Measurements from ENCODE around the gene GRIN2C. TPM values are rescaled to one million over a fixed set of nuclear protein-coding genes. Genes with fewer than 3 reads are reported as not detected.

Gene GRIN2C
- total RNA-seq, 1 donor from 2014 or later = 0.12 TPM

- peaks cover 7% of the 10 kb centered on the region for H3K9me3 Mint-ChIP-seq (ENCODE audit: unreplicated experiment)
- DNase-seq = no peak
- TF ChIP-seq CTCF (IDR thresholded peaks at IDR 0.05; ENCODE audit: partially characterized antibody, unreplicated experiment) = no peak
- H3K27ac Mint-ChIP-seq (ENCODE audit: unreplicated experiment) = no peak overlapping the region
- H3K4me1 Mint-ChIP-seq (ENCODE audit: low read depth, unreplicated experiment) = no peaks in the 10 kb centered on the region
- H3K4me3 Mint-ChIP-seq (ENCODE audit: unreplicated experiment) = no peak overlapping the region
- H3K36me3 Mint-ChIP-seq (ENCODE audit: unreplicated experiment) = peaks cover 2% of the 10 kb centered on the region
- H3K27me3 Mint-ChIP-seq (ENCODE audit: unreplicated experiment) = peaks cover 32% of the 10 kb centered on the region
Observed at GRCh38 chr17:74856112-74856511, 3.6 kb downstream of the GRIN2C start.

- H3K36me3 Mint-ChIP-seq (ENCODE audit: unreplicated experiment) = peaks cover 6% of the 10 kb centered on the region
- H3K27me3 Mint-ChIP-seq (ENCODE audit: unreplicated experiment) = peaks cover 35% of the 10 kb centered on the region
- no peak overlapping the region for H3K27ac Mint-ChIP-seq (ENCODE audit: unreplicated experiment)
- DNase-seq = no peak
- H3K4me1 Mint-ChIP-seq (ENCODE audit: low read depth, unreplicated experiment) = peaks cover 2% of the 10 kb centered on the region
- H3K4me3 Mint-ChIP-seq (ENCODE audit: unreplicated experiment) = no peak overlapping the region
- no peak for TF ChIP-seq CTCF (IDR thresholded peaks at IDR 0.05; ENCODE audit: partially characterized antibody, unreplicated experiment)
- H3K9me3 Mint-ChIP-seq (ENCODE audit: unreplicated experiment) = peaks cover 12% of the 10 kb centered on the region
Observed at GRCh38 chr17:74855323-74855722, 4.4 kb downstream of the GRIN2C start.

DNA sequence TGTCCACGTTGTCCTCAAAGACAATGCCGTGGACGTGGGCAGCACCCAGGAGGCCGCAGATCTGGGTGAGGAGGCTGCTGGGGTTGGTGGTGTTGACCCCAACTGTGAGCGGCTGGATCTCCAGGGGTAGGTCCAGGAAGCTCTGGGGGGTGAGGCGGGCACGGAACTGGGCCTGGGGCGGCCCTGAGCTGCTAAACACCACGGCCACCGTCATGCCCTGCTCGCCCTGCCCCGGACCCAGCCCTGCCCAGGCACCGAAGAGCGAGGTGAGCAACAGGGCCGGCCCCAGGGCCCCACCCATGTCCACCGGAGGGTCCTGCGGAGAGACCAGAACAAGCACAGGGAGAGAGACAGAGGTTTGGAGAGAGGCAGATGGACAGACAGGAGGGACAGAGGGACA is 4.9 kb downstream of the GRIN2C start:
- peaks cover 12% of the 10 kb centered on the region for H3K9me3 Mint-ChIP-seq (ENCODE audit: unreplicated experiment)
- no peak for TF ChIP-seq CTCF (IDR thresholded peaks at IDR 0.05; ENCODE audit: partially characterized antibody, unreplicated experiment)

GRCh38 chr17:74853669-74854068 is 6.0 kb downstream of the GRIN2C start:
- H3K27me3 Mint-ChIP-seq (ENCODE audit: unreplicated experiment) = peaks cover 30% of the 10 kb centered on the region
- H3K4me1 Mint-ChIP-seq (ENCODE audit: low read depth, unreplicated experiment) = peaks cover 2% of the 10 kb centered on the region
- no peak for DNase-seq
- peak overlapping the region; percentile 67 for H3K4me3 Mint-ChIP-seq (ENCODE audit: unreplicated experiment)
- H3K36me3 Mint-ChIP-seq (ENCODE audit: unreplicated experiment) = peaks cover 6% of the 10 kb centered on the region
- H3K9me3 Mint-ChIP-seq (ENCODE audit: unreplicated experiment) = peaks cover 11% of the 10 kb centered on the region
- TF ChIP-seq CTCF (IDR thresholded peaks at IDR 0.05; ENCODE audit: partially characterized antibody, unreplicated experiment) = no peak
- H3K27ac Mint-ChIP-seq (ENCODE audit: unreplicated experiment) = no peak overlapping the region

More for the DNA sequence above, 4.9 kb downstream of the GRIN2C start:
- Mint-ChIP-seq H3K27me3 (ENCODE audit: unreplicated experiment) (peaks cover 35% of the 10 kb centered on the region), H3K27ac (ENCODE audit: unreplicated experiment) (no peak overlapping the region), H3K4me3 (ENCODE audit: unreplicated experiment) (no peak overlapping the region), H3K36me3 (ENCODE audit: unreplicated experiment) (peaks cover 6% of the 10 kb centered on the region), H3K4me1 (ENCODE audit: low read depth, unreplicated experiment) (peaks cover 2% of the 10 kb centered on the region)
- DNase-seq = no peak

DNA sequence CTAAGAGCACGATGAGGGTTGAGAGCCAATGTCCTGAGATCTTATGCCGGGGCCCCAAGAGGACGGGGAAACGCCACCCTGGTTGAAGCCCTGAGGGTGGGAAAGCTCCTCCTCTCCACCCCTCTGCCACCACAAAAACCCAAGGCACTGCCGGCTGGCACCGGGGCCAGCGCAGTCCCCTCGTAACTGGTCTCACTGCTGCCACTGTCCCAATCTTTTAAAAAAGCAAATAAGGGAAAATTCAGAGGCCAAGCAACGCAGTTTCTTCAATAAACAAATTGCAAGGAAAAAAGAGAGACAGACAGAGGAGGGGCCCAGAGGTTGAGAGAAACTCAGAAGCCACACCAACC is 6.7 kb downstream of the GRIN2C start:
- no peak for TF ChIP-seq CTCF (IDR thresholded peaks at IDR 0.05; ENCODE audit: partially characterized antibody, unreplicated experiment)
- H3K4me1 Mint-ChIP-seq (ENCODE audit: low read depth, unreplicated experiment) = peaks cover 2% of the 10 kb centered on the region
- no peak for DNase-seq
- H3K27me3 Mint-ChIP-seq (ENCODE audit: unreplicated experiment) = peaks cover 28% of the 10 kb centered on the region
- peaks cover 11% of the 10 kb centered on the region for H3K9me3 Mint-ChIP-seq (ENCODE audit: unreplicated experiment)
- peak overlapping the region; percentile 67 for H3K4me3 Mint-ChIP-seq (ENCODE audit: unreplicated experiment)
- H3K36me3 Mint-ChIP-seq (ENCODE audit: unreplicated experiment) = peaks cover 6% of the 10 kb centered on the region
- no peak overlapping the region for H3K27ac Mint-ChIP-seq (ENCODE audit: unreplicated experiment)
